OCI-LY1 (cell line): ENCODE results near the gene NUP133.
"Not testable (repeated sequence)": the region's sequence is repeated elsewhere in the genome, so short reads cannot be mapped to it uniquely, and the experiment has no call there.

Experiments used
- H2AFZ ChIP-seq: fragments of 200-600 bp; sonication (generic), shearing (Covaris generic); 2 replicates; pipeline ENCODE4 v1.6.0; 2014; ENCODE audit warnings: antibody characterized with exemption, mild to moderate bottlenecking, low read length
- H3F3A ChIP-seq: fragments of 200-600 bp; sonication (generic), shearing (Covaris generic); 2 replicates; pipeline ENCODE4 v1.6.0; 2014; ENCODE audit warnings: mild to moderate bottlenecking, antibody characterized with exemption, low read length, moderate library complexity; ENCODE audit not compliant: insufficient read depth
- H3K27ac ChIP-seq: fragments of 200-600 bp; sonication (generic); 2 replicates; pipeline ENCODE4 v1.5.1; 2014; ENCODE audit warnings: low read length, mixed run types, mild to moderate bottlenecking, low read depth; ENCODE audit not compliant: poor library complexity, severe bottlenecking
- H3K27me3 ChIP-seq: fragments of 200-600 bp; sonication (generic); 2 replicates; pipeline ENCODE4 v1.6.0; 2014; ENCODE audit warnings: antibody characterized with exemption, mild to moderate bottlenecking, low read length, moderate library complexity; ENCODE audit not compliant: insufficient read depth
- H3K36me3 ChIP-seq: fragments of 200-600 bp; sonication (generic); 2 replicates; pipeline ENCODE4 v1.6.1; 2014; ENCODE audit warnings: mild to moderate bottlenecking, antibody characterized with exemption, low read length, moderate library complexity, mixed read lengths; ENCODE audit not compliant: insufficient read depth
- H3K4me1 ChIP-seq: fragments of 200-600 bp; sonication (generic); 2 replicates; pipeline ENCODE4 v1.5.1; 2014; ENCODE audit warnings: mild to moderate bottlenecking, low read length, moderate library complexity; ENCODE audit not compliant: insufficient read depth, severe bottlenecking
- H3K4me2 ChIP-seq: fragments of 200-600 bp; sonication (generic), shearing (Covaris generic); 2 replicates; pipeline ENCODE4 v1.6.1; 2014; ENCODE audit warnings: low read length
- H3K4me3 ChIP-seq: fragments of 200-600 bp; sonication (generic); 2 replicates; pipeline ENCODE4 v1.5.1; 2014; ENCODE audit warnings: low read length, low read depth, mild to moderate bottlenecking, mixed read lengths; ENCODE audit not compliant: poor library complexity, severe bottlenecking
- H3K79me2 ChIP-seq: fragments of 200-600 bp; shearing (Covaris generic); 2 replicates; pipeline ENCODE4 v1.6.1; 2016; ENCODE audit warnings: mixed run types, low read length, mixed read lengths; ENCODE audit not compliant: insufficient read depth
- H3K9ac ChIP-seq: fragments of 200-600 bp; sonication (generic), shearing (Covaris generic); 2 replicates; pipeline ENCODE4 v1.6.1; 2014; ENCODE audit warnings: mild to moderate bottlenecking, low read length, mixed read lengths
- H3K9me2 ChIP-seq: fragments of 200-600 bp; sonication (generic), shearing (Covaris generic); 2 replicates; pipeline ENCODE4 v1.6.1; 2014; ENCODE audit warnings: low read depth, mild to moderate bottlenecking, low read length, mixed read lengths
- H3K9me3 ChIP-seq: fragments of 200-600 bp; shearing (Covaris generic); 2 replicates; pipeline ENCODE4 v1.6.1; 2014; ENCODE audit warnings: low read length, mixed read lengths
- H4K20me1 ChIP-seq: fragments of 200-600 bp; sonication (generic), shearing (Covaris generic); 2 replicates; pipeline ENCODE4 v1.6.0; 2016; ENCODE audit warnings: mild to moderate bottlenecking, low read length; ENCODE audit not compliant: insufficient read depth
- CTCF ChIP-seq: fragments of 200-600 bp; sonication (generic), shearing (Covaris generic); IDR thresholded peaks from 2 replicates; pipeline ENCODE4 v1.5.1; 2017; ENCODE audit warnings: mild to moderate bottlenecking, antibody characterized with exemption, low read length, moderate library complexity, mixed read lengths
- EZH2 ChIP-seq: fragments of 200-600 bp; sonication (generic), shearing (Covaris generic); IDR thresholded peaks from 2 replicates; pipeline ENCODE4 v1.8.0; 2017; ENCODE audit warnings: borderline replicate concordance, mixed run types, mild to moderate bottlenecking, antibody characterized with exemption, low read length, moderate library complexity, mixed read lengths

The NUP133 gene

DNA sequence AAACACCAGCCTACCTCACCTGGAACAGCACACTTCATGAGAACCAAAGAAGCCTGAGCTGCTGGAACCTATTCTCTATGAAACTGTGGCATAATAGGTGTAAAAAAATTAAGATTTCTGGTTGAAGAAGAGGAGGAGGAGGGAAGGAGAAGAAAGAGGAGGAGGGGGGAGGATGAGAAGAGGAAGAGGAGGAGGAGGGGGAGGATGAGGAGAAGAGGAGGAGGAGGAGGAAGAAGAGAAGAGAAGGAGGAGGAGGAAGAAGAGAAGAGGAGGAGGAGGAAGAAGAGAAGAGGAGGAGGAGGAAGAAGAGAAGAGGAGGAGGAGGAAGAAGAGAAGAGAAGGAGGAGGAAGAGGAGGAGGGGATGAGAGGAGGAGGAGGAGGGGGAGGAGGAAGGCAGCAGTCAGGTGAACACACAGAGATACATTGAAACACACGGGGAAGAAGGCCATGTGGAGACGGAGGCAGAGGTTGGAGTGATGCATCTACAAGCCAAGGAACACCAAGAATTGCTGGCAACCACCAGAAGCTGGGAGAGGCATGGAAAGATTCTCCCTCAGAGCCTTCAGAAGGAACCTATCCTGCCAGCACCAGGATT is 82.5 kb downstream of the NUP133 start:
- no peak overlapping the region for H3K27ac ChIP-seq
- H2AFZ ChIP-seq, result no peak overlapping the region
- no peaks in the 10 kb centered on the region for H3K27me3 ChIP-seq
- H3K9ac ChIP-seq, result no peak overlapping the region
- TF ChIP-seq CTCF (no peak), EZH2 (no peak)
- H4K20me1 ChIP-seq, result no peaks in the 10 kb centered on the region
- H3K36me3 ChIP-seq, result no peaks in the 10 kb centered on the region
- H3F3A ChIP-seq, result no peaks in the 10 kb centered on the region
- H3K9me3 ChIP-seq, result peaks cover 4% of the 10 kb centered on the region; the same call in 1 of the 2 replicates
- H3K4me2 ChIP-seq, result no peak overlapping the region
- no peaks in the 10 kb centered on the region for H3K4me1 ChIP-seq
- H3K79me2 ChIP-seq, result no peaks in the 10 kb centered on the region
- H3K9me2 ChIP-seq, result no peaks in the 10 kb centered on the region
- H3K4me3 ChIP-seq, result no peak overlapping the region

GRCh38 chr1:229420765-229421164 is 87.4 kb downstream of the NUP133 start:
- Histone ChIP-seq H3K9me3 (peaks cover 4% of the 10 kb centered on the region; the same call in 1 of the 2 replicates), H3F3A (no peaks in the 10 kb centered on the region), H3K4me3 (no peak overlapping the region), H3K36me3 (no peaks in the 10 kb centered on the region), H3K4me1 (no peaks in the 10 kb centered on the region), H3K27ac (no peak overlapping the region), H2AFZ (no peak overlapping the region), H3K4me2 (no peak overlapping the region), H3K9me2 (no peaks in the 10 kb centered on the region), H4K20me1 (no peaks in the 10 kb centered on the region), H3K27me3 (no peaks in the 10 kb centered on the region), H3K9ac (no peak overlapping the region), H3K79me2 (no peaks in the 10 kb centered on the region)
- peak; percentile 18; the same call in 1 of the 2 replicates for TF ChIP-seq CTCF
- no peak for TF ChIP-seq EZH2

- H4K20me1 ChIP-seq, result no peaks in the 10 kb centered on the region
- no peaks in the 10 kb centered on the region for H3K9me2 ChIP-seq
- no peak overlapping the region for H3K27ac ChIP-seq
- H3K4me3 ChIP-seq, result no peak overlapping the region
- peaks cover 4% of the 10 kb centered on the region; the same call in 1 of the 2 replicates for H3K9me3 ChIP-seq
- H3F3A ChIP-seq, result no peaks in the 10 kb centered on the region
- no peak overlapping the region for H3K9ac ChIP-seq
- H3K4me2 ChIP-seq, result no peak overlapping the region
- no peaks in the 10 kb centered on the region for H3K36me3 ChIP-seq
- no peaks in the 10 kb centered on the region for H3K4me1 ChIP-seq
- no peak overlapping the region for H2AFZ ChIP-seq
- H3K27me3 ChIP-seq, result no peaks in the 10 kb centered on the region
- no peaks in the 10 kb centered on the region for H3K79me2 ChIP-seq
- TF ChIP-seq CTCF, result no peak
- TF ChIP-seq EZH2, result no peak
These were observed 87.9 kb downstream of the NUP133 start for GRCh38 chr1:229420224-229420623.

- H2AFZ ChIP-seq, H3K36me3 ChIP-seq, H3K27ac ChIP-seq, H3K9me3 ChIP-seq, H3K79me2 ChIP-seq, H4K20me1 ChIP-seq, H3F3A ChIP-seq, H3K9me2 ChIP-seq, H3K4me3 ChIP-seq, H3K9ac ChIP-seq, H3K4me1 ChIP-seq, H3K4me2 ChIP-seq, H3K27me3 ChIP-seq: not testable (repeated sequence)
These were observed 89.6 kb downstream of the NUP133 start for GRCh38 chr1:229418586-229418985.

GRCh38 chr1:229412810-229413209 is 95.3 kb downstream of the NUP133 start:
- H3K27me3 ChIP-seq, H3K4me3 ChIP-seq, H3K9me3 ChIP-seq, H3K9ac ChIP-seq, H4K20me1 ChIP-seq, H3K4me2 ChIP-seq, H3K9me2 ChIP-seq, H3K27ac ChIP-seq, H3K36me3 ChIP-seq, H3F3A ChIP-seq, H3K4me1 ChIP-seq, H2AFZ ChIP-seq, H3K79me2 ChIP-seq: not testable (repeated sequence)
